AG09319 (cell line): ENCODE data around the gene KCNA1.

ENCODE experiments used
- DNase-seq: peaks from one replicate; pipeline ENCODE4 v3.0.0-alpha.2; 2010; ENCODE audit warnings: low read depth; ENCODE audit errors: extremely low read depth
- TF ChIP-seq, protein P1 (sequence below): IDR thresholded peaks from 2 replicates; pipeline ENCODE4 v1.5.1; 2011; ENCODE audit warnings: low read depth, mild to moderate bottlenecking, inconsistent platforms, low read length, moderate library complexity

The KCNA1 gene

DNA sequence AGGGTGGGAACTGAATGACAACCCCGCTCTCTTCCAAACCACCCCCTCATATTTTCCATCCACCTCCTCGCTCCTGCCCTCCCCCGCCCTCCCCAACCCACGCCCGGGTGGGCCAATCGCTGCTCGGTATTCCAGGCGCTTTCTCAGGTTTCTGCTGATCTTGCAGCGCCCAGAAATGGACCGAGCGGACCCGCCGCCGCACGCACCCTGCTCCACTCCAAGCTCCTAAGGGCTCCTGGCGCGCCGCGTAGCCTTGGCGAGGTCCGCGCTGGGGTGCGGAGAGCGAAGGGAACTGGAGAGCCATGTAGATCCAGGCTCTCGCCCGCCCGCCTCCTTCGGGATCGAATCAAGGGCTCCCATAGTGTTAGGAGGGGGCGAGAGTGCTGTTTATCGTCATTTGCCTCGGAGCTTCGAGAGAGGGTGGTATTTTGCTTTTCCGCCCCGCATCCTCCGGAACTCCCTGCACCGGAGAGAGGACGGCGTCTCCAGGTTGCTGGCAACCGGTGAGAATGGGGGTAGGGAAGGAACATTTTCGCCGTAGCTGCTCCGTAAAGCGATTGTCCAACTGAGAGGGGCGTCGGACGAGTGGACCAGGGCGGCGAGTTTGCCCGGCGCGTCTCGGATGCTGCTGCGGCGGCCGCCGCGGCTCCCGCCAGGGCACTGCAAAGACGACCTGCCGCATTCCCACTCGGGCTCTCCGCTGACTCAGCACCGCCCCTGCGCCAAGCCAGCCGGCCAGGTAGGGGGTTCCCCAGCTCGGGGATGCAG is at the start of gene KCNA1:
TSS of gene KCNA1 (plus strand) at position 172 of the 768 bp plus-strand sequence. CDS start 1,474 bp downstream, outside the sequence.
- TF ChIP-seq, protein P1, sequence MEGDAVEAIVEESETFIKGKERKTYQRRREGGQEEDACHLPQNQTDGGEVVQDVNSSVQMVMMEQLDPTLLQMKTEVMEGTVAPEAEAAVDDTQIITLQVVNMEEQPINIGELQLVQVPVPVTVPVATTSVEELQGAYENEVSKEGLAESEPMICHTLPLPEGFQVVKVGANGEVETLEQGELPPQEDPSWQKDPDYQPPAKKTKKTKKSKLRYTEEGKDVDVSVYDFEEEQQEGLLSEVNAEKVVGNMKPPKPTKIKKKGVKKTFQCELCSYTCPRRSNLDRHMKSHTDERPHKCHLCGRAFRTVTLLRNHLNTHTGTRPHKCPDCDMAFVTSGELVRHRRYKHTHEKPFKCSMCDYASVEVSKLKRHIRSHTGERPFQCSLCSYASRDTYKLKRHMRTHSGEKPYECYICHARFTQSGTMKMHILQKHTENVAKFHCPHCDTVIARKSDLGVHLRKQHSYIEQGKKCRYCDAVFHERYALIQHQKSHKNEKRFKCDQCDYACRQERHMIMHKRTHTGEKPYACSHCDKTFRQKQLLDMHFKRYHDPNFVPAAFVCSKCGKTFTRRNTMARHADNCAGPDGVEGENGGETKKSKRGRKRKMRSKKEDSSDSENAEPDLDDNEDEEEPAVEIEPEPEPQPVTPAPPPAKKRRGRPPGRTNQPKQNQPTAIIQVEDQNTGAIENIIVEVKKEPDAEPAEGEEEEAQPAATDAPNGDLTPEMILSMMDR, result no peak
- no peak for DNase-seq

DNA sequence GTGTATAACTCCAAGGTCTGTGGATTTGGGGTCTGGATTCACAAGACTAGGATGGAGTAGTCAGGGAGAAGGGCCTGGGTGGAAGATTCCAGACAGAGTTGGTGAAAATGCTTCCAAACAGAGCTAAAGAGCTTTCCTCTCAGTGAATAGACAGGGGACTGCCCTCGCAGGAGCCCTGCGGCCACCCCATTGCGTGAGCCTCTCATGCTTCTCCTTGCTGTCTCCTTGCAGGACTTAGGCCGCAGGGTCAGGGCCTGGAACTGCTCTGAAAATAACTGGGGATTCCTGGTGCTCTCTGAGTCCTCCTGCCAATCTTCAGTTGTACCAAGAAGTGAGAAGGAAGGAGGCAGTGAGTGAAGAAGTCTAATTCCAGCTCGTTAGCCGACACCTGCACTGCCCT is 49.0 kb upstream of the KCNA1 start:
- TF ChIP-seq, protein P1, result no peak
- DNase-seq, result no peak

DNA sequence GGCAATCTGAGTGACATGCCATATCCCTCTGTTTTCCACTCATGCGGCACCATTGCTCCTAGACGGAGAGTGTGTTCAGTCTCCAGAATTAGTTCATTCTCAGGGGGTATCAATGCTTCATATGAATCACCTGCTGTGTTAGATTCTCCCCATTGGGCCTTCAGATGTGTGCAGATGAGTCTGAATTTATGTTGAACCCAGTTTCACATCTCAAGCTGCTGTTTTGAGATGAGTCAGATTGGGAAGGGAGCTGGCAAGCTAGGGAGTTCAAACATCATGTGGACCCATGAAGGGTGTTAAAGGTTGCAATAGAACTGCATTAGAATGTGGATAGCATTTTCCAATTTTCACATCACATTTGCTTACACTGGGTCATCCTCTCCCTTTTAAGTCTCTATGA is 46.9 kb upstream of the KCNA1 start:
- DNase-seq, result no peak
- TF ChIP-seq, protein P1, result no peak

DNA sequence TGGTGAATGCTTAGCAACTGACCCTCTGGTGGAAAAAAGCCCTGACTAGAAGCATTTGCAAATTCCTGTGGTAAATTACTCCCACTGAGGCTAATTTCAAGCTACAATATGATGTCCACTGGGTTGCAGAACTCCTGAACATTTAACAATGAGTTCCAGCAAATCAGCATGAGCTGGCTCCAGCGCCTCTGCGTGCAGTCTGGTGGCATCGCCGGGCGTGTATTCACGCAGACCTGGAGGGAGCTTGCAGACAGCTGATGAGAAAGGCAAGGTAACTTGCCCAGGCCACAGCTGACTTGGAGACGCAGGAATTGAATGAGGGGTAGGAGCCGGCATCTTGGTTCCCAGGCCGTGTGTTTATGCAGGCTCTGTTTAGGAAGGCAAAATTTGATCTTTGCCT is 45.1 kb upstream of the KCNA1 start:
- DNase-seq, result no peak
- TF ChIP-seq, protein P1, result no peak

DNA sequence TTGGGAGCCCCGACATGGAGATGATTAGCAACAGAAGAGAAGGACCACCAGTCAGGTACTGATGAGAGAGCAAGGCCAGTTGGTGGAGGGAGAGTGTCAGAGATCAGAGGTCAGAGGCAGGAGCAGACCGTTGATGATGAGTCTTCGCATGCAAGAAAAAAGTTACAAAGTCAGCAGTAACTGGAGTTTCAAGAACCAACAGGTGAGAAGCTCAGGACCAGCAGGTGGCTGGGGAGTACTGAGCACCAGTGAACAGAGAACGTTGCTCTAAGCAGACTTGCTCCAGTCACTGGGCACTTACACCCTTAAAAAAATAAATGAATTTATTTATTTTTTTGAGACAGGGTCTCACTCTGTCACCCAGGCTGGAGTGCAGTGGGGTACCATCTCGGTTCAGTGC is 44.5 kb upstream of the KCNA1 start:
- TF ChIP-seq, protein P1, result no peak
- DNase-seq, result no peak

DNA sequence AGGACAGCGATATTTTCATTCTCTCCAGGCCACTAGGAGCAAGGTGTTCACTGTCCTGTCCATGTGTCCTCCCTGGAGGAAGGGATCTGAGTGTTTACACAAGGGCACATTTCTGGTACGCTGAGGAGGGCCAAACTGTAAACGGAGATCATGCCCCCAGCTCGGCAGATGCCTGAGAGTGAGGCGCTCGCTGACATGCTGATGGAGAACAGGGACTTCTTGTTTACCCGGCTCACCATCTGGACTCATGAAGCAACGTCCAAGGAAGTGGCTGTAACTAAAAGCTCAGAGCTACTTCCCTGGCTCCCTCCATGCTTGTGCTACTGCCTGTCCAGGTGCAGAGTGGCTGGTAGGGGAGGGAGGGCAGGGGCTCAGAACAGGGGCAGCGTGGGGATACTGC is 43.4 kb upstream of the KCNA1 start:
- TF ChIP-seq, protein P1, result no peak

DNA sequence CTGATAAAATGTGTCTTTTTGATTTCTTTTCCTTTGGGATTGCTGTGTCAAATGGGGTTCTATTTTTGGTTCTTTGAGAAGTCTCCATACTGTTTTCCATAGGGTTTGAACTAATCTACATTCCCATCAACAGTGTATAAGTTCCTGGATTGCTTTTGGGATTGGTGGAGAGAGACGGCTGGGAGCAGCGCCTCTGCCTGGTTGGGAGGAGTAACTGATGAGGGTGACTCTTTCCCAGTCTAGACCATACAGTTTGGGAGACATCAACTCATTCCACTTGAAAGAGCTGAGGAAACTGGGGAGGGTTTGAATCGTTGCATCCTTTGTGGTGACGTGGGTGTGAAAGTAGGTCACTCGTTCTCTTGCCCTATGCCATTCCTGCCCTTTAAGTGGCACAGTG is 42.3 kb upstream of the KCNA1 start:
- TF ChIP-seq, protein P1, result no peak
- DNase-seq, result no peak

More for the DNA sequence above, 43.4 kb upstream of the KCNA1 start:
- DNase-seq, result no peak
